HFFc6 (cell line): ENCODE results near the gene DNAJC5. TPM values are rescaled to one million over a fixed set of nuclear protein-coding genes. Genes with fewer than 3 reads are reported as not detected.

Experiments
- DNase-seq: peaks from one replicate; pipeline ENCODE4 v3.0.0-alpha.2; 2018
- H3K27ac Mint-ChIP-seq: 2 replicates; pipeline ENCODE4 v1.8.0; 2020; ENCODE audit warnings: mild to moderate bottlenecking, mixed read lengths
- H3K27me3 Mint-ChIP-seq: 2 replicates; pipeline ENCODE4 v1.8.0; 2021; ENCODE audit warnings: mild to moderate bottlenecking, moderate library complexity, mixed read lengths; ENCODE audit not compliant: insufficient read depth
- H3K36me3 Mint-ChIP-seq: 2 replicates; pipeline ENCODE4 v1.8.0; 2021; ENCODE audit warnings: low read depth, mixed read lengths
- H3K4me1 Mint-ChIP-seq: 2 replicates; pipeline ENCODE4 v1.8.0; 2020; ENCODE audit warnings: low read depth, mixed read lengths
- H3K4me3 Mint-ChIP-seq: 2 replicates; pipeline ENCODE4 v1.8.0; 2020; ENCODE audit warnings: mild to moderate bottlenecking, moderate library complexity, mixed read lengths
- H3K9me3 Mint-ChIP-seq: 2 replicates; pipeline ENCODE4 v1.8.0; 2020; ENCODE audit warnings: mild to moderate bottlenecking, mixed read lengths
- total RNA-seq, 6 experiments: library from RNA; stranded (reverse); fragmentation: NEBNext Ultra II Directional; extraction: Animal tissue kit (Norgen Biotek cat#: 25700); gene quantifications; 2 replicates in 1 of 6; 3 replicates in 5 of 6; pipeline ENCODE4 v1.2.3, GENCODE V29; 2021
- TF ChIP-seq, protein P1 (sequence below): fragments of 200-600 bp; sonication (generic); IDR thresholded peaks from 2 replicates; pipeline ENCODE4 v1.5.0; 2021; ENCODE audit warnings: antibody characterized with exemption, mild to moderate bottlenecking

Gene DNAJC5
- total RNA-seq, 6 experiments from 2014 or later: 52.0 to 65.8 (median 56.2) TPM

DNA sequence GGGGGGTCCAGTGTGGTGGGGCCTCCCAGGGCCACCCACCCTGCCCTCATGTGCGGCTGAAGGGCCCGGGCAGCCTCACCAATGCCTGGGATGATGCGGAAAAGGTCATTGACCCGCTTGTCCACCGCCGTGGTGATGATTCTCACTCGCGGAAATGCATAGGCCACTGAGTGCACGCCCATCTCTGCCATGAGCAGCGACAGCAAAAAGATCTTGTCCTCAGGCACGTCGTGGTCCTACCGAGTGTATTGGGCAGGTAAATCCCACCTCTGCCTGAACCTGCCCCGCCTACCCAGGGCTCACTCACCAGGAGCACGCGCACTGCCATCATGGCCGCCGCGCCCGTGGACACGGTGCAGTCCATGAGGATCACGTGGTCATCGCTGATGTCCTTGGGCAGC, 45.1 kb downstream of the DNAJC5 start:
- Mint-ChIP-seq H3K27me3 (peaks cover 4% of the 10 kb centered on the region), H3K4me3 (no peak overlapping the region), H3K36me3 (peaks cover 17% of the 10 kb centered on the region), H3K9me3 (no peaks in the 10 kb centered on the region), H3K4me1 (no peaks in the 10 kb centered on the region), H3K27ac (no peak overlapping the region)
- TF ChIP-seq, protein P1, sequence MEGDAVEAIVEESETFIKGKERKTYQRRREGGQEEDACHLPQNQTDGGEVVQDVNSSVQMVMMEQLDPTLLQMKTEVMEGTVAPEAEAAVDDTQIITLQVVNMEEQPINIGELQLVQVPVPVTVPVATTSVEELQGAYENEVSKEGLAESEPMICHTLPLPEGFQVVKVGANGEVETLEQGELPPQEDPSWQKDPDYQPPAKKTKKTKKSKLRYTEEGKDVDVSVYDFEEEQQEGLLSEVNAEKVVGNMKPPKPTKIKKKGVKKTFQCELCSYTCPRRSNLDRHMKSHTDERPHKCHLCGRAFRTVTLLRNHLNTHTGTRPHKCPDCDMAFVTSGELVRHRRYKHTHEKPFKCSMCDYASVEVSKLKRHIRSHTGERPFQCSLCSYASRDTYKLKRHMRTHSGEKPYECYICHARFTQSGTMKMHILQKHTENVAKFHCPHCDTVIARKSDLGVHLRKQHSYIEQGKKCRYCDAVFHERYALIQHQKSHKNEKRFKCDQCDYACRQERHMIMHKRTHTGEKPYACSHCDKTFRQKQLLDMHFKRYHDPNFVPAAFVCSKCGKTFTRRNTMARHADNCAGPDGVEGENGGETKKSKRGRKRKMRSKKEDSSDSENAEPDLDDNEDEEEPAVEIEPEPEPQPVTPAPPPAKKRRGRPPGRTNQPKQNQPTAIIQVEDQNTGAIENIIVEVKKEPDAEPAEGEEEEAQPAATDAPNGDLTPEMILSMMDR: no peak
- DNase-seq: no peak

DNA sequence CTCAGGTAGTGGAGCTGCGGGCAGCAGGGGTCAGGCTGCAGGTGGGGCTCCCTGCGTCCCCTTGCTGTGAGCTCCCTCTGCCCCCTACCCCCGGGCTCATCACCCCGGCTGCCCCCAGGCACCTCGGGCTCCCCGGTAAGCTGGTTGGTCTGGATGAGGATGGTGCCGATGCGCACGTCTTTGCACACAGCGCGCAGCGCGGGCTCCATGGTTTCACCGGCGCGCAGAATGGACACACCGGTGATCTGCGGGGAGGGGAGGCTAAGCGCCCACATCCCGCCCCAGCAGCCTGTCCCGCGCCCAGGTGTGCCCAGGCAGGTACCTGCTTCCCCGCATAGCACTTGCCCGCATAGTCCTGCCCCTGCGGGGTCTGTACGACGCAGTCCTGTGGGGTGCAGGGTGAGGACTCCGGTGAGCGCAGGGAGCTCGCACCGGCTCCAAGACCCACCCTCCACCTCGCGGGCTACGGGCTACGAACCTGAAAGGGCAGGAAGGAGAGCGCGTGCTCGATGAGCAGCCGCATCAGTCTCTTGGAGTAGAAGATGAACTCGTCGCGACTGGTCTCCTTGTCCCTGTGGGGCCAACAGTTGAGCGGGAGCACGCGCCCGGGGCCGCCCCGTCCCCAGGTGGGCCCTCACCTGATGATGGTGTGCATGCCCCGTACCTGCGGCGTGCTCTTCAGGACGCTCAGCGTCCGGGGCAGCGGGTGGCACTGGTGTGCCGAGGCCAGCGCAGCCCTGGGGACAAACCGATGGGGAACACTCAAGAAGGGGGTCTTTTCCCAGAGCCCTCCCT, 45.7 kb downstream of the DNAJC5 start:
- no peak for DNase-seq
- Mint-ChIP-seq H3K4me1 (no peaks in the 10 kb centered on the region), H3K9me3 (no peaks in the 10 kb centered on the region), H3K27ac (no peak overlapping the region), H3K27me3 (peaks cover 4% of the 10 kb centered on the region), H3K36me3 (peaks cover 15% of the 10 kb centered on the region), H3K4me3 (no peak overlapping the region)
- TF ChIP-seq, protein P1: no peak

DNA sequence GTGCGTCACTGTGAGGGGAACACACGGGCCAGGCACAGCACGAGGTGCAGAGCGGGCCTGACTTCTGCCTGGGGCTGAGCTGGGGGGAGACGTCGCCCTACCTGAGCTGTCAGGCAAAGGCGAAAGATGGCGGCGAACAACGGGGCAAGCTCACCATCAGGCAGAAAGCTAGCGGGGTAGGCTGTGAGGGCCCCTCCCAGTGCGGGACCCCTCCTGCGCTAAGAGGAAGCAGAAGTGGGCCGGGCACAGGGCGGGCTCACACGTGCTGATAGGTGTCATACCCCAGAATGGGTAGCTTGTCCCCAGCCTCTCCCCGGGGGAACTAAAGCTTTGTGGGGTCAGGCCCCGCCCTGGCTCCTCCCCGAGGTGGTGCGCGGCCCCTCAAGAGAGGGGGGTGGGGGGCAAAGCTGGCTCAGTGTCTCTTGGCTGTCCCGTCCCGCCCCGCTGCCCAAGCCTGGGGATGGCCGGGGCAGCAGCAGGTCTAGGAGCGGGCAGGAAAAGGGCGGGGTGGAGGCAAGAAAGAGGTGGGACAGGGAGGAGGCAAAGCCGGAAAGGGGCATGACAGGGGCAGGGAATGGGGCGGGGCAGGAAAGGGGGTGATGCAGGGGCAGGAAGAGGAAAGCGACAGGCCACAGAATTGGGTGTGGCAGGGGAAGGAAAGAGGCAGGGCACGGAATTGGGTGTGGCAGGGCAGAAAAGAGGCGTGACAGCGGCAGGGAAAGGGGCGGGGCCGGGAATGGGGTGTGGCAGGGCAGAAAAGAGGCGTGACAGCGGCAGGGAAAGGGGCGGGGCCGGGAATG, 46.6 kb downstream of the DNAJC5 start:
- H3K4me1 Mint-ChIP-seq: no peaks in the 10 kb centered on the region
- peaks cover 4% of the 10 kb centered on the region for H3K27me3 Mint-ChIP-seq
- TF ChIP-seq, protein P1: no peak
- H3K4me3 Mint-ChIP-seq: no peak overlapping the region
- DNase-seq: no peak
- H3K36me3 Mint-ChIP-seq: peaks cover 7% of the 10 kb centered on the region; the same call in 1 of the 2 replicates
- no peaks in the 10 kb centered on the region for H3K9me3 Mint-ChIP-seq
- no peak overlapping the region for H3K27ac Mint-ChIP-seq

DNA sequence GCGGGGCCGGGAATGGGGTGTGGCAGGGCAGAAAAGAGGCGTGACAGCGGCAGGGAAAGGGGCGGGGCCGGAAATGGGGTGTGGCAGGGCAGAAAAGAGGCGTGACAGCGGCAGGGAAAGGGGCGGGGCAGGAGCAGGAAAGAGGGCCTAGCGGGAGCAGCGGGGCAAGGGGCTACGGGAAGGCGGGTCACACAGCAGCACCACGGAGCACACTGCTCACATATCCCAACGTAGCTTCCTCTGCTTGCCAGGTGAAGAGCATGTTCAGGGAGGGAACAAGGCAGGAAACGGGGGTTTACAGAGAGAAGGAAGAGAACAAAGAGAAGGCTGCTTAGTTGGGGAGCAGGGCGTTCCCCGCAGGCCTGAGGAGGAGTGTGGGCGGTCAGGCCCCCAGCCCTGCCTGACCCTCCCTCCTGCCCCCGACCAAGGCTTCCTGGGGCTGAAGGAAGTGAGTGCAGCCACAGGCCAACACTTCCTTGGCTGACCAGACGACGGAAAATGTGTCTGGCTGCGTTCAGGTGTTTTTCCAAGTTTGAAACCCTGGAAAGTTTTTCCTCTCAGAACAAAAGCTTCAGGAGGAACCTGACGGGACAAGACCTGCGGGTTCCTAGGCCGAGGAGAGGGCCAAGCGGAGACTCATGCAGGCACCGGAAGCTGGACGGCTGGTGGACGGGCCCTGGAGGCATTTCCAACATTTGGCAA, 47.5 kb downstream of the DNAJC5 start:
- no peak overlapping the region for H3K4me3 Mint-ChIP-seq
- no peak for DNase-seq
- H3K9me3 Mint-ChIP-seq: no peaks in the 10 kb centered on the region
- TF ChIP-seq, protein P1: no peak
- H3K36me3 Mint-ChIP-seq: peaks cover 6% of the 10 kb centered on the region; the same call in 1 of the 2 replicates
- H3K4me1 Mint-ChIP-seq: peaks cover 5% of the 10 kb centered on the region; the same call in 1 of the 2 replicates
- H3K27me3 Mint-ChIP-seq: peaks cover 4% of the 10 kb centered on the region
- no peak overlapping the region; the same call in 1 of the 2 replicates for H3K27ac Mint-ChIP-seq

DNA sequence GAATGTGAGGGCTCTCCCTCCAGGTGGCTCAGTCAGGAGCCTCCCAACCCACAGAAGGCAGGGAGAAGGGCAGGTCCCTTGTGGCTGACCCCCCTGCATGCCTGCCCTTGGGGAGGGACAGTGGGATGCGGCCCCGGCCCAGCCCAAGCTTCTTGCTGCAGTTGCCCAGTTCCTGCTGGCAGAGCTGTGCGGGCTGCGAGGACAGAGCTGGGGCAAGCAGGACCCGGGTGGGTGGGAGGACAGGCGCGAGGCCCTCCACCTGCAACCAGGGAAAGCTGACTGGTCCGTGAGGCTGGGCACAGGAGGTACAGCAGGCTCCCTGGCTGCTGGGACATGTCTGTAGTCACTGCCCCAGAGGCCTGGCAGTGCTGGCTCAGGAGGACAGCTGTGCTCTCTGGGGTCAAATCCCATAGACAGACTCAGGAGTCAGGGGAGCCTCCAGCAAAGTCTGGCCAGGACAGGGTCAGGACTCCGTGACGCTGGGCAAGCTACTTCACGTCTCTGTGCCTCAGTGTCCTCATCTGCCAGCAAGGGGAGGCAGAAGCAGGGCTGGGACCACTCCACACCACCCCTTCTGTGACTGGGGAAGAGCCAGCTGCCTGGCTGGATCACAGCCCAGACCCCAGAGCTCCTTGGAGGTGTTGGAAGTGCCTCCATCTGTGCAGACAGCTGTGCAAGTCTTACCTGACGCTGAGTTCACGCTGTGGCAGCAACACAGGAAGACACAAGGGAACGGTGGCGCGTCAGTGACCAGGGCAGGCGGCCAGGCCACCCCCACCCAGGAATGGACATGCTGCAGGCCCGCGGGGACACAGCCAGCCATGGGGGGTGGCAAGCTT, 48.3 kb downstream of the DNAJC5 start:
- H3K9me3 Mint-ChIP-seq: no peaks in the 10 kb centered on the region
- H3K4me1 Mint-ChIP-seq: peaks cover 7% of the 10 kb centered on the region
- peaks cover 4% of the 10 kb centered on the region for H3K27me3 Mint-ChIP-seq
- H3K36me3 Mint-ChIP-seq: peaks cover 2% of the 10 kb centered on the region; the same call in 1 of the 2 replicates
- TF ChIP-seq, protein P1: no peak
- no peak overlapping the region for H3K4me3 Mint-ChIP-seq
- H3K27ac Mint-ChIP-seq: no peak overlapping the region
- no peak for DNase-seq
